Ishikawa (cell line): Measurements from ENCODE around the gene TMBIM4.

Experiments used
- CEBPB ChIP-seq: IDR thresholded peaks from 2 replicates; pipeline ENCODE4 v1.6.1; 2012
- CREB1 ChIP-seq: IDR thresholded peaks from 2 replicates; pipeline ENCODE4 v1.6.1; 2012; ENCODE audit warnings: low read depth
- EGR1 ChIP-seq: IDR thresholded peaks from 2 replicates; pipeline ENCODE4 v1.6.1; 2012
- EP300 ChIP-seq: IDR thresholded peaks from 2 replicates; pipeline ENCODE4 v1.6.1; 2012; ENCODE audit warnings: borderline replicate concordance
- FOXM1 ChIP-seq: IDR thresholded peaks from 2 replicates; pipeline ENCODE4 v1.6.1; 2012; ENCODE audit warnings: low read depth, borderline replicate concordance
- MAX ChIP-seq: IDR thresholded peaks from 2 replicates; pipeline ENCODE4 v1.6.1; 2012
- NFIC ChIP-seq: IDR thresholded peaks from 2 replicates; pipeline ENCODE4 v1.6.1; 2012
- RAD21 ChIP-seq: IDR thresholded peaks from 2 replicates; pipeline ENCODE4 v1.6.1; 2012; ENCODE audit warnings: low read depth
- REST ChIP-seq: IDR thresholded peaks from 2 replicates; pipeline ENCODE4 v1.6.1; 2012; ENCODE audit warnings: low read depth, mild to moderate bottlenecking
- TAF1 ChIP-seq: IDR thresholded peaks from 2 replicates; pipeline ENCODE4 v1.6.1; 2012; ENCODE audit warnings: low read depth, mild to moderate bottlenecking
- TCF12 ChIP-seq: IDR thresholded peaks from 2 replicates; pipeline ENCODE4 v1.6.1; 2012; ENCODE audit warnings: low read depth
- TEAD4 ChIP-seq: IDR thresholded peaks from 2 replicates; pipeline ENCODE4 v1.6.1; 2012
- USF1 ChIP-seq: IDR thresholded peaks from 2 replicates; pipeline ENCODE4 v1.6.1; 2012
- YY1 ChIP-seq: IDR thresholded peaks from 2 replicates; pipeline ENCODE4 v1.6.1; 2012; ENCODE audit warnings: low read depth
- ZBTB7A ChIP-seq: IDR thresholded peaks from 2 replicates; pipeline ENCODE4 v1.6.1; 2012; ENCODE audit warnings: low read depth

The TMBIM4 gene

GRCh38 chr12:66189889-66190288, 20.1 kb upstream of the TMBIM4 start:
- no peak for TF ChIP-seq YY1
- no peak for TF ChIP-seq TEAD4
- TF ChIP-seq EGR1: no peak
- TF ChIP-seq FOXM1: no peak
- no peak for TF ChIP-seq REST
- no peak for TF ChIP-seq ZBTB7A
- TF ChIP-seq NFIC: no peak
- no peak for TF ChIP-seq USF1
- TF ChIP-seq CEBPB: no peak
- TF ChIP-seq MAX: no peak
- no peak for TF ChIP-seq TAF1
- TF ChIP-seq RAD21: no peak

GRCh38 chr12:66189486-66189843, 19.7 kb upstream of the TMBIM4 start:
- no peak for TF ChIP-seq FOXM1
- no peak for TF ChIP-seq CREB1
- no peak for TF ChIP-seq NFIC
- TF ChIP-seq RAD21: no peak
- TF ChIP-seq CEBPB: no peak
- TF ChIP-seq TEAD4: no peak
- TF ChIP-seq EGR1: no peak
- TF ChIP-seq EP300: no peak
- TF ChIP-seq YY1: no peak
- no peak for TF ChIP-seq TAF1
- no peak for TF ChIP-seq ZBTB7A
- no peak for TF ChIP-seq USF1
- no peak for TF ChIP-seq TCF12
- TF ChIP-seq REST: no peak
- TF ChIP-seq MAX: no peak

- TF ChIP-seq MAX (no peak), USF1 (no peak), YY1 (no peak), NFIC (no peak), RAD21 (no peak), REST (no peak), TCF12 (no peak), CREB1 (no peak), EGR1 (no peak), EP300 (no peak), TAF1 (no peak), ZBTB7A (no peak), FOXM1 (no peak), TEAD4 (no peak), CEBPB (no peak)
Observed at GRCh38 chr12:66188584-66189485, 19.0 kb upstream of the TMBIM4 start, which contains the start of gene IRAK3. IRAK3 (plus strand) TSS chr12:66189214; CDS start chr12:66189300, 86 bp downstream.
